H9 (cell line): ENCODE measurements around the gene UBE2D1. TPM values are rescaled to one million over a fixed set of nuclear protein-coding genes. Genes with fewer than 3 reads are reported as not detected.

Experiments
- DNase-seq: peaks from one replicate; pipeline ENCODE4 v3.0.0-alpha.2; 2017
- H2AFZ ChIP-seq: one replicate; pipeline ENCODE4 v1.6.1; 2013; ENCODE audit warnings: mild to moderate bottlenecking, low read length, control low read depth, moderate library complexity
- H2AK5ac ChIP-seq: 2 replicates; pipeline ENCODE4 v1.6.1; 2013; ENCODE audit warnings: low read length, control low read depth, mixed read lengths; ENCODE audit not compliant: insufficient read length
- H2BK120ac ChIP-seq: one replicate; pipeline ENCODE4 v1.6.1; 2013; ENCODE audit warnings: low read depth, mild to moderate bottlenecking, low read length, control low read depth, inconsistent platforms; ENCODE audit not compliant: poor library complexity, severe bottlenecking
- H2BK12ac ChIP-seq: 2 replicates; pipeline ENCODE4 v1.6.1; 2013; ENCODE audit warnings: low read length, control low read depth, mixed read lengths, low read depth; ENCODE audit not compliant: insufficient read length
- H2BK15ac ChIP-seq: 2 replicates; pipeline ENCODE4 v1.6.1; 2013; ENCODE audit warnings: low read depth, low read length, control low read depth
- H2BK20ac ChIP-seq: one replicate; pipeline ENCODE4 v1.6.1; 2013; ENCODE audit warnings: low read depth, mild to moderate bottlenecking, low read length, control low read depth, inconsistent platforms; ENCODE audit not compliant: poor library complexity, severe bottlenecking
- H2BK5ac ChIP-seq: 2 replicates; pipeline ENCODE4 v1.6.1; 2013; ENCODE audit warnings: low read length, control low read depth, mixed read lengths; ENCODE audit not compliant: insufficient read length
- H3K14ac ChIP-seq: 2 replicates; pipeline ENCODE4 v1.6.1; 2013; ENCODE audit warnings: low read length, control low read depth; ENCODE audit not compliant: insufficient read depth
- H3K18ac ChIP-seq: 2 replicates; pipeline ENCODE4 v1.6.1; 2013; ENCODE audit warnings: low read depth, mild to moderate bottlenecking, mixed read lengths, low read length, control low read depth; ENCODE audit not compliant: insufficient read length
- H3K23ac ChIP-seq: 2 replicates; pipeline ENCODE4 v1.6.1; 2013; ENCODE audit warnings: low read length, control low read depth, mixed read lengths, low read depth; ENCODE audit not compliant: insufficient read length
- H3K23me2 ChIP-seq: 2 replicates; pipeline ENCODE4 v1.6.1; 2013; ENCODE audit warnings: low read depth, mild to moderate bottlenecking, mixed read lengths, low read length, control low read depth; ENCODE audit not compliant: insufficient read length, poor library complexity, severe bottlenecking
- H3K27ac ChIP-seq: 2 replicates; pipeline ENCODE4 v1.5.1; 2013; ENCODE audit warnings: low read length, control low read depth, mixed read lengths, low read depth; ENCODE audit not compliant: insufficient read length
- H3K27me3 ChIP-seq: 2 replicates; pipeline ENCODE4 v1.6.1; 2013; ENCODE audit warnings: low read length, control low read depth, inconsistent platforms; ENCODE audit not compliant: insufficient read depth
- H3K4ac ChIP-seq: 2 replicates; pipeline ENCODE4 v1.6.1; 2013; ENCODE audit warnings: low read depth, mild to moderate bottlenecking, control low read depth, inconsistent platforms, low read length, moderate library complexity
- H3K4me1 ChIP-seq: 2 replicates; pipeline ENCODE4 v1.6.1; 2013; ENCODE audit warnings: low read length, control low read depth, inconsistent platforms; ENCODE audit not compliant: insufficient read depth
- H3K4me2 ChIP-seq: 2 replicates; pipeline ENCODE4 v1.6.1; 2013; ENCODE audit warnings: low read length, control low read depth, mixed read lengths; ENCODE audit not compliant: insufficient read length, insufficient read depth
- H3K56ac ChIP-seq: 2 replicates; pipeline ENCODE4 v1.6.1; 2013; ENCODE audit warnings: low read depth, mild to moderate bottlenecking, mixed read lengths, low read length, control low read depth; ENCODE audit not compliant: insufficient read length
- H3K79me1 ChIP-seq: 2 replicates; pipeline ENCODE4 v1.6.1; 2013; ENCODE audit warnings: low read depth, mild to moderate bottlenecking, moderate library complexity, low read length, control low read depth, inconsistent platforms; ENCODE audit not compliant: insufficient read depth, poor library complexity, severe bottlenecking
- H3K79me2 ChIP-seq: 2 replicates; pipeline ENCODE4 v1.6.1; 2013; ENCODE audit warnings: low read length, control low read depth, inconsistent platforms; ENCODE audit not compliant: insufficient read depth
- H3K9ac ChIP-seq: 2 replicates; pipeline ENCODE4 v1.6.1; 2013; ENCODE audit warnings: low read length, control low read depth, mixed read lengths; ENCODE audit not compliant: insufficient read length; ENCODE audit errors: extremely low read depth
- H3K9me3 ChIP-seq: one replicate; pipeline ENCODE4 v1.6.1; 2013; ENCODE audit warnings: low read depth, low read length, inconsistent platforms; ENCODE audit not compliant: control insufficient read depth
- H3T11ph ChIP-seq: one replicate; pipeline ENCODE4 v1.6.1; 2013; ENCODE audit warnings: mild to moderate bottlenecking, low read length, control low read depth, inconsistent platforms
- H4K20me1 ChIP-seq: one replicate; pipeline ENCODE4 v1.6.1; 2013; ENCODE audit not compliant: control insufficient read depth, insufficient read length, insufficient read depth
- H4K5ac ChIP-seq: 2 replicates; pipeline ENCODE4 v1.6.1; 2013; ENCODE audit warnings: low read depth, mild to moderate bottlenecking, mixed read lengths, low read length, control low read depth; ENCODE audit not compliant: insufficient read length
- H4K8ac ChIP-seq: replicated peaks from 2 replicates; pipeline ENCODE4 v1.6.1; 2013; ENCODE audit warnings: low read length, control low read depth, mixed read lengths, low read depth; ENCODE audit not compliant: insufficient read length
- H4K91ac ChIP-seq: 2 replicates; pipeline ENCODE4 v1.6.1; 2013; ENCODE audit warnings: low read depth, mild to moderate bottlenecking, moderate library complexity, mixed read lengths, low read length, control low read depth; ENCODE audit not compliant: insufficient read length
- H3K27ac Mint-ChIP-seq, 3 experiments: 2 replicates in 2 of 3; 3 replicates in 1 of 3; pipeline ENCODE4 v1.8.0; 2020 to 2021; ENCODE audit warnings: mixed read lengths in 3 of 3, mild to moderate bottlenecking in 1 of 3, moderate library complexity in 1 of 3
- H3K27me3 Mint-ChIP-seq: 2 replicates; pipeline ENCODE4 v1.8.0; 2021; ENCODE audit warnings: low read depth, mild to moderate bottlenecking, moderate library complexity, mixed read lengths
- H3K36me3 Mint-ChIP-seq, 3 experiments: 2 replicates in 2 of 3; 3 replicates in 1 of 3; pipeline ENCODE4 v1.8.0; 2020 to 2021; ENCODE audit warnings: low read depth in 3 of 3, mixed read lengths in 3 of 3; ENCODE audit not compliant: insufficient read depth in 1 of 3
- H3K4me1 Mint-ChIP-seq, 2 experiments: 2 replicates each; pipeline ENCODE4 v1.8.0; 2020; ENCODE audit warnings: mixed read lengths in 2 of 2
- H3K4me3 Mint-ChIP-seq, 2 experiments: 2 replicates in 1 of 2; 3 replicates in 1 of 2; pipeline ENCODE4 v1.8.0; 2020 to 2021; ENCODE audit warnings: mild to moderate bottlenecking in 2 of 2, mixed read lengths in 2 of 2, moderate library complexity in 1 of 2
- H3K9me3 Mint-ChIP-seq, 2 experiments: 2 replicates in 1 of 2; 3 replicates in 1 of 2; pipeline ENCODE4 v1.8.0; 2020; ENCODE audit warnings: mild to moderate bottlenecking in 2 of 2, mixed read lengths in 2 of 2, moderate library complexity in 1 of 2
- CTCF ChIP-seq: fragments of 200-600 bp; sonication (generic); conservative IDR thresholded peaks from 3 replicates; pipeline ENCODE4 v1.8.0; 2021; ENCODE audit warnings: antibody characterized with exemption, mild to moderate bottlenecking
- WGBS: extraction: QIAGEN DNeasy Blood & Tissue Kit; methylation state at CpG from one replicate; pipeline ENCODE4 v1.1.7; 2013; ENCODE audit warnings: missing lambda C conversion rate, low lambda C conversion rate, mixed read lengths; ENCODE audit not compliant: insufficient read length; ENCODE audit errors: extremely low coverage; 5-methylcytosine and 5-hydroxymethylcytosine counted together
- total RNA-seq: library from RNA; stranded (reverse); gene quantifications from 2 replicates; pipeline ENCODE4 v1.2.1, GENCODE V29; 2021

UBE2D1 gene
- total RNA-seq, 1 experiment from 2014 or later, result 26.8 TPM

GRCh38 chr10:58341947-58342346, 7.1 kb downstream of the UBE2D1 start:
- Histone ChIP-seq H2BK120ac (no peak overlapping the region), H3K79me1 (no peaks in the 10 kb centered on the region), H4K20me1 (no peaks in the 10 kb centered on the region), H2BK12ac (no peak overlapping the region), H2BK5ac (no peak overlapping the region), H2BK15ac (no peak overlapping the region), H3K23me2 (no peaks in the 10 kb centered on the region), H3K9ac (no peak overlapping the region), H3K79me2 (peaks cover 7% of the 10 kb centered on the region; the same call in 1 of the 2 replicates), H3T11ph (no peak overlapping the region), H3K14ac (no peak overlapping the region), H3K23ac (no peak overlapping the region), H3K27me3 (no peaks in the 10 kb centered on the region), H3K4me1 (no peaks in the 10 kb centered on the region), H4K8ac (no peak overlapping the region), H3K4me2 (no peak overlapping the region), H3K27ac (no peak overlapping the region), H2BK20ac (no peak overlapping the region), H4K91ac (no peak overlapping the region), H2AK5ac (no peak overlapping the region), H2AFZ (no peak overlapping the region), H3K18ac (no peak overlapping the region), H3K9me3 (no peaks in the 10 kb centered on the region), H4K5ac (no peak overlapping the region), H3K4ac (no peak overlapping the region), H3K56ac (no peak overlapping the region)
- Mint-ChIP-seq H3K9me3 (no peaks in the 10 kb centered on the region; a peak in 1 of 5 replicates), H3K4me3 (no peak overlapping the region), H3K36me3 (peaks cover 3 to 11% (median 11%) of the 10 kb centered on the region in 3 experiments; a peak in 6 of 7 replicates), H3K27ac (no peak overlapping the region; a peak in 1 of 7 replicates), H3K27me3 (no peaks in the 10 kb centered on the region), H3K4me1 (peaks cover 9 to 10% of the 10 kb centered on the region in 2 experiments)
- DNase-seq, result no peak
- TF ChIP-seq CTCF, result no peak
- no CpG with 5 or more reads among the region's 1 CpG for WGBS
